SK-N-SH treated with all-trans-retinoic acid at 6 μM for 48 hours (cell line): Measurements from ENCODE around the gene CD99.

Source experiments
- ARNTL ChIP-seq: fragments of 450-650 bp; formaldehyde crosslinking; IDR thresholded peaks from 2 replicates; pipeline ENCODE4 v1.5.0; 2020; ENCODE audit warnings: low read depth, mild to moderate bottlenecking, moderate library complexity, borderline replicate concordance
- GLIS3 ChIP-seq: fragments of 250-450 bp; sonication (Bioruptor Pico); IDR thresholded peaks from 2 replicates; pipeline ENCODE4 v1.5.0; 2020; ENCODE audit warnings: mild to moderate bottlenecking, moderate library complexity
- ISL1 ChIP-seq: fragments of 250-450 bp; sonication (Bioruptor Pico); IDR thresholded peaks from 2 replicates; pipeline ENCODE4 v2.1.2; 2022; ENCODE audit warnings: mild to moderate bottlenecking, moderate library complexity
- PPARA ChIP-seq: fragments of 250-450 bp; sonication (Bioruptor Pico); IDR thresholded peaks from 2 replicates; pipeline ENCODE4 v1.5.0; 2020; ENCODE audit warnings: mild to moderate bottlenecking, borderline replicate concordance
- SNAI2 ChIP-seq: fragments of 250-450 bp; sonication (Bioruptor Pico); IDR thresholded peaks from 2 replicates; pipeline ENCODE4 v1.5.0; 2020; ENCODE audit warnings: mild to moderate bottlenecking, moderate library complexity
- TCF4 ChIP-seq: fragments of 250-450 bp; sonication (Bioruptor Pico); IDR thresholded peaks from 2 replicates; pipeline ENCODE4 v1.8.0; 2021; ENCODE audit warnings: mild to moderate bottlenecking, moderate library complexity, borderline replicate concordance
- ZFP3 ChIP-seq: fragments of 250-450 bp; sonication (Bioruptor Pico); IDR thresholded peaks from 2 replicates; pipeline ENCODE4 v1.5.0; 2020; ENCODE audit warnings: mild to moderate bottlenecking, moderate library complexity
- ZFP30 ChIP-seq: fragments of 450-650 bp; formaldehyde crosslinking; IDR thresholded peaks from 2 replicates; pipeline ENCODE4 v1.5.0; 2022; ENCODE audit warnings: mild to moderate bottlenecking, moderate library complexity
- TF ChIP-seq, protein P1 (sequence below): fragments of 250-450 bp; sonication (Bioruptor Pico); IDR thresholded peaks from 2 replicates; pipeline ENCODE4 v1.8.0; 2020; ENCODE audit warnings: mild to moderate bottlenecking, moderate library complexity, borderline replicate concordance

DNA sequence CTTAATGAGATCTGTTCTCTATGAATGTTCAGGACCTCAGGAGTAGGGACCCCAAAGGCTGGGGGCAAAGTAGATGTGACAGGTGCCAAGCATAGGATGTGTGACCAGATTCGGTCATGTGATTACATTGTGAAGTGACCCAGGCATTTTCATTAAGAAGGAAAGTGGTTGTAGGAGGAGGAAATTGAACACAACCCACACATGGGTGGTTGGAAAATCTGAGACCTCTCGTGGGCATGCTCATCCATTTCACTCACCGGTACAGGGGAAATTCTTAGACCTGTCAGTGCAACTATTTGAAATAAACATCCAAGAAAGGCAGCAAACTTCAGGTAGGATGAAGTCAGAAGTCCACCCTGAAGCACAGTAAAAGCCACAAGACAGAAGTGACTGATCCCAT, 43.5 kb upstream of the CD99 start:
- no peak for TF ChIP-seq ARNTL (CRISPR knock-in tag)
- TF ChIP-seq TCF4: no peak
- TF ChIP-seq PPARA (CRISPR knock-in tag): no peak
- no peak for TF ChIP-seq ZFP3 (CRISPR knock-in tag)
- no peak for TF ChIP-seq ZFP30
- TF ChIP-seq, protein P1, sequence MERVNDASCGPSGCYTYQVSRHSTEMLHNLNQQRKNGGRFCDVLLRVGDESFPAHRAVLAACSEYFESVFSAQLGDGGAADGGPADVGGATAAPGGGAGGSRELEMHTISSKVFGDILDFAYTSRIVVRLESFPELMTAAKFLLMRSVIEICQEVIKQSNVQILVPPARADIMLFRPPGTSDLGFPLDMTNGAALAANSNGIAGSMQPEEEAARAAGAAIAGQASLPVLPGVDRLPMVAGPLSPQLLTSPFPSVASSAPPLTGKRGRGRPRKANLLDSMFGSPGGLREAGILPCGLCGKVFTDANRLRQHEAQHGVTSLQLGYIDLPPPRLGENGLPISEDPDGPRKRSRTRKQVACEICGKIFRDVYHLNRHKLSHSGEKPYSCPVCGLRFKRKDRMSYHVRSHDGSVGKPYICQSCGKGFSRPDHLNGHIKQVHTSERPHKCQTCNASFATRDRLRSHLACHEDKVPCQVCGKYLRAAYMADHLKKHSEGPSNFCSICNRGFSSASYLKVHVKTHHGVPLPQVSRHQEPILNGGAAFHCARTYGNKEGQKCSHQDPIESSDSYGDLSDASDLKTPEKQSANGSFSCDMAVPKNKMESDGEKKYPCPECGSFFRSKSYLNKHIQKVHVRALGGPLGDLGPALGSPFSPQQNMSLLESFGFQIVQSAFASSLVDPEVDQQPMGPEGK (CRISPR knock-in tag): no peak
- no peak for TF ChIP-seq GLIS3 (CRISPR knock-in tag)
- TF ChIP-seq ISL1 (CRISPR knock-in tag): no peak
- no peak for TF ChIP-seq SNAI2 (CRISPR knock-in tag)
